ENCODE results near the gene MEPCE.

Gene MEPCE

GRCh38 chr7:100407285-100408180 lies 22.1 kb upstream of the MEPCE start:
- DNase-seq = peak; percentile 13

GRCh38 chr7:100411101-100411500 lies 18.5 kb upstream of the MEPCE start:
- no peak for DNase-seq

DNA sequence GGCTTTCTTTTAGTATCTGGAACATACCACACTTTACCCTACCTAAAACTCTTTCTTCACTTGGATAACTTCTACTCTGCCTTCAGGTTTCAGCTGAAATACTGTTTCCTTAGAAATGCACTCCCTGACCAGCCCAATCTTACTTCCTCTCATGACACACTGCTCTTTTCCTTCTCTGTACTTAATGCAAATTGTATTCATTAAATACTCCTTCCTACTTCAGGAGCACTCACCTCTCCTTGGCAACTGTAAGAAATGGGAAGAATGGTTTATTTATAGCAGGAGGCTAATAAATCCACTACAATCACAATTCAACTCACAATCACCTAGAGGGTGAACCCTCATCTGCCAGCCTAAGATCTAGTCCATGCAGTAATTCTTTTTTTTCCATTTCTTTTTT lies 16.3 kb upstream of the MEPCE start:
- DNase-seq = no peak

DNA sequence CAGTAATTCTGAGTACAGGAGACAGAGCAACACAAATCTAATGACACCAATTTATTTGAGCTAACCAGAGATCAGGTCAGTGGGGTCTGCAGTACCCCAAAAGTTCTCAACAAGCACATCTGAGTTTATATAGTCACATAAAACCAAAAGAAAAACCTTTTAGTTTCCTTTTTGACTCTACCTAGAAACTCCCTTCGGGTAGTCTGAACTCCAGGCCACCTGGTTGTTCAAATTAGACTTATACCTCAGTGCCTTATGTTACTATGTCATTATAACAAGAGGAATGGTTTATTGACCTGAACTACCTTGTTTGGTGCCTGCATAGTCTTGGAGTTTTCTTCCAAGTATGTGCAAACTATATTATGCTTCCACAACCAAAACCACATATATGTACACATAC lies 15.7 kb upstream of the MEPCE start:
- no peak for DNase-seq

DNA sequence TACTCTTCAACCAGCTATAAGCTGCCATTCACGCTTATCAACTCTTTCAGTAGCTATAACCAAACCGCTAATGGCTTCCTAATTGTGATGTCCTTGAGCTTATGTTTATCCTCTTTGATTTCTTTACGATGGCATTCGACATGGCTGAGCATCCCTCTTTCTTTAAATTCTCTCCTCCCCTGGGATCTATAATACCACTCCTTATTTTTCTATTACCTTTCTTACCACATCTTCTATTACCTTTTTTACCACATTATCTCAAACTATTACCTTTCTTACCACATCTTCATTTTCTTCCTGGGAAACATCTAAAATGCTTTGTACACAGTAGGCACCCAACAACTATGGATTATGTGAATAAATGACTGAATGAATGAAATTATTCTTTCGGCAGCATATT lies 14.2 kb upstream of the MEPCE start:
- DNase-seq = no peak

DNA sequence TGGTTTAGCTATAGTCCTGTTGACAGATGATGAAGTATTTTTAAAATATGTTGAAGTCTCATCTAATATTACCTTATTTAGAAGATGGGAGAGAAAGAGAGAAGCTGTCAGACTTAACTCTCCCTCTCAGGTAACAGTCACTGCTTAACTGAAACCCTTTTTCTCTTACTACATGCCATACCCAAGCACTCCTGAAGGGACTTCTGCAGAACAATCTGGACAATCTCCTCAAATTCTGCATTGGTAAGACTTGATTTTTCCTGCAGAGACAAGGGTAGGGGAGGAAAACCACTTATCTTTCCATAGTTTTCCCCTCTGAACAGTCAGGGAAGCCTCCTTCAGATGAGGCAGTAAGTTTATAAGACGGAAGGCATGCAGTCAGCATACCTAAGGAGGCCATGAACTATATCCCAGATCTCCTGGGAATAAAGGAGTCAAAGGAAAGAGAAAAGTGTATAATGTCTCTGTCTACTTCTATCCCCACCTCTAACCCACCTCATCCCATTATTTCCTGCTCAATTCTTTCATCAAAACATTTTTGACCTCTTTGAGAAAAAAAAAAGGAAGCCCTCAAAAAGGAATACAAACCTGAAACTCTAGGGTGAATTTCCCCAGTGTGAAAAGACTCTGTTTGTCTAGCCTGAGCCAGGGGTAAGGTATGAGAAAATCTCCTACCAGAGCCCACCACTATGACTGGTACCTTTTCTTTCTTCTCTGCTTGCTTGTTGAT lies 10.5 kb upstream of the MEPCE start:
- DNase-seq = no peak

DNA sequence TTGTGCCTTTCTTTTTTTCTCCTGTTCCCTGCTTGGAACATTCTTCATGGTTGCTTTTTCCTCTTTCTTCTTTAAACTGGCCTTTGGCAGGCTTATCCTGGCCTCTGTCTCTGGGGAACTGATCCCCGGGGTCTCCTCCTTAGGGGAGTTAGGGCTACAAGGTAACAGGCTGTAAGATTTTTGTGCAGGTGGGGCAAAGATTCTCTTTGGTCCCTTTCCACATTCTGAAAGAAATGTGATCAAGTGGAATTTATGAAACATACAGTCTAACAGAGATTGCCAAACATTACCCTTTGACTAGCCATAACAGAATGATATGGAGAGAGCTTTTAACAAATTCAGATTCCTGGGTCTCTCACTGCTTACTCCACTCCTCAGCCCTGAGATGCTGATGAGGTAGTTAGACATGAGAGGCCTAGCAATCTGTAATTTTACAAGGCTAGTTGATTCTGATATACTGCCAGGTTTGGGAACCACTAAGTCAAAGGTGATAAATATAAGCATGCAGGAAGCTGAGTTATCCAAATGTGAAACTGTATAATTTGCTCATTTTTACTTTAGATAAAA lies 9.9 kb upstream of the MEPCE start:
- no peak for DNase-seq

DNA sequence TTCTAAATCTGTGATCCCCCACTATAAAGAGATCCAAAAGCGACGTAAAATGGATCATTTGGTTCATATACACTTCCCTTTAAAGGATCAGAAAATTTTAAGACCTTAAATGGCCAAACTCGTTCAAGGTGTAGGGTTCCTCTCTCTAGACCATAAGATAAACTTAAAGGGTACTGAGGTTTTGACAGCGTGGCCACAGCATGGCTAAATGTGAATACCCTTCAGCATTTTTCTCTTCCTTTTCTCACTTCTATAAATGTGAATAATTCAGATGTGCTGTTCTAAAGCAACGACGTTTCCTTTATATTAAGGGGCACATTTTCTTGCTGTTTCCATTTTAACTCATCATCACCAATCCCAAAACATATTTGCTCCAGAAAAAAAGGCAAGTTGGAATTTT lies 6.3 kb upstream of the MEPCE start:
- no peak for DNase-seq

GRCh38 chr7:100425347-100425746 lies 4.3 kb upstream of the MEPCE start:
- DNase-seq = no peak

GRCh38 chr7:100426516-100426915 lies 3.1 kb upstream of the MEPCE start:
- DNase-seq = no peak

DNA sequence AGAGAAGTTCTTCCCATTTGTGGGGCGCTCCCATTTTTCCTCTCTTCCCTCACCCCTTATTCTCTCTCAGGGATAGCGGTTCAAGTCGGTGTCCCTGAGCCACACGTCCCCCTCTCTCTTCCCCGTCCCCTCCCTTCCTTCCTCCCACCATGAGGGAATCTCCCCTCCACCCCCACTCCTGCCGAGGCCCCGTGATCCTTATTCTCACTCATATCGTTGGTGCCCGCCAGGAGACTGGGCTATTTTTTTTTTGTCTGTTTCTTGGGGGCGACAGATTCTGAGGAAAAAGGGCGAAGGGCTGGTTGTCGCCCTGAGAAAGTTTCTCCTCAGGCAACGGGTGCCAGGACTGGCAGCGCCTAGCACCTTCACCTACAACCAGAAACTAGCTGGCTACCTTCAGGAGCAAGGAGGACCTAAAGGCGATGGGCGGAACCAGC lies 1.9 kb upstream of the MEPCE start:
- DNase-seq = no peak

DNA sequence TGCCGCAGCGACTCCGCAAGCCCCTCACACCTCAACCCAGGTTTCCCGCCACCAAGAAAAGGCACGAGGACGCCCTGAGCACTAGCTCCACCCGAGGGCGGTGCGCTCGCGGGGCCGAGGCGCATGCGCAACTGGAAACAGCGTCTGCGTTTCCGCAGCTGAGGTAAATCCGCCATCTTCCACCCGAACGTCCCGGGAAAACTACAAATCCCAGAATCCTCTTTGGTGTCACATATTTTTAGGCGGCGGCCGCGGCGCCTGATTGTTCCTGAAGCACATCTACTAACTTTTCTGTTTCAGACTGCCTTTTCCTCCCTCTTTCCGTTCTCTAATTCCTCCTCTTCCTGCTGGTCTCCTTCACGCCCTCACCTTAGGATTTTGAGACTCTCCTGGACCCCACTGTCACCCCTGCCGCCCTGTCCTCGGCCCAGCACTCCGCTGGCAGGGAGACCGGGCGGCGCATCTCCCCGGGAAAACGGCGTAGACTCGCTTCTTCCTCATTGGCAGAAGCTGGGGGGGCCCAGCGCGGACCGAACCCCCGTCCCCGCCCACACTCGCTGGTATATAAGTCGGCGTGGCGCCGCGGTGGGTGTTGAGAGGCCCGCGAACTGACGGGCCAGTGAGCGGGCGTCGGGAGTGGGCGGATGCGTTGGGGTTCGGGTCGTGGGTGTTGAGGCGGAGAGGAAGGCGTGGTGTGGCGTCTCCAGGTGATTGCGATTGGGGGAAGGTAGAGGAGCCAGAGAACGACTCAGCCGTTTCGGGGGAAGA lies 1.2 kb upstream of the MEPCE start, which contains the start of gene ZCWPW1:
Gene ZCWPW1, minus strand, starts transcription at position 505 of the 768 bp plus-strand sequence. CDS start 8,054 bp downstream, outside the sequence.
- DNase-seq = peak; percentile 97

GRCh38 chr7:100428967-100429636 lies 529 bp upstream of the MEPCE start:
- DNase-seq = peak; percentile 100

DNA sequence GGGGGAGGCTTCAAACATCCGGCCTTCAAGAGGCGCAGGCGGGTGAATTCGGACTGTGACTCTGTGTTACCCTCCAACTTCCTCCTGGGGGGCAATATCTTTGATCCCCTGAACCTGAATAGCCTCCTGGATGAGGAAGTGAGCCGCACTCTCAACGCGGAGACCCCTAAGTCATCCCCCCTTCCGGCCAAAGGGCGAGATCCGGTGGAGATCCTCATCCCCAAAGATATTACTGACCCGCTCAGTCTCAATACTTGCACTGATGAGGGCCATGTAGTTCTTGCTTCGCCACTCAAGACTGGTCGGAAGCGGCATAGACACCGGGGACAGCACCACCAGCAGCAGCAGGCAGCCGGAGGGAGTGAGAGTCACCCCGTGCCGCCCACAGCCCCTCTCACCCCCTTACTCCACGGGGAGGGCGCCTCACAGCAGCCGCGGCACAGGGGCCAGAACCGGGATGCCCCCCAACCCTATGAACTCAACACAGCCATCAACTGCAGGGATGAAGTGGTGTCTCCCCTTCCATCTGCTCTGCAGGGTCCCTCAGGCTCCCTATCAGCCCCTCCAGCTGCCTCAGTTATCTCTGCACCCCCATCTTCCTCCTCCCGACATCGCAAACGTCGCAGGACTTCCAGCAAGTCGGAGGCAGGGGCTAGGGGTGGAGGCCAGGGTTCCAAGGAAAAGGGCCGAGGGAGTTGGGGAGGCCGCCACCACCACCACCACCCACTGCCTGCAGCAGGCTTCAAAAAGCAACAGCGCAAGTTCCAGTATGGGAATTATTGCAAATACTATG lies 1.1 kb downstream of the MEPCE start:
- peak; percentile 57 for DNase-seq

GRCh38 chr7:100431286-100431735 lies 1.7 kb downstream of the MEPCE start:
- DNase-seq = no peak

DNA sequence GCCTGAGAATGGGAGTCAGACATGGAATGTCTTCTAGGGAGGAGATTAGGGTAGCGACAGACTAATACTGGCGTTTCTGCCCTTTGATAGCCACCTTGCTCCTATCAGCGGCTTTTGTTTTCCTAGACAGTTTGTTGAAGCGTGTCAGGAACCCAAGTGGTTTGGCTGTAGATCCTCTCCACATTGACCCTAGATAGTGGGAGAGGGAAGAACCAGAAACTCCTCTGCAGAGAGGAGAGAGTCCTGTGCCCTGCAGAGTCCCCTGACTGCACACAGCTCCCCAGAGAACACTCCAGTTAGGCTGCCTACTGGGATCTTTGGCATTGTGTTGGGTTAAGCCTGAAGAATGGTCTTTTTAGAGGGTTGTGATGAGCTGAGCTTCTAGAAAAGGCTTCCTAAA lies 2.4 kb downstream of the MEPCE start:
- no peak for DNase-seq

DNA sequence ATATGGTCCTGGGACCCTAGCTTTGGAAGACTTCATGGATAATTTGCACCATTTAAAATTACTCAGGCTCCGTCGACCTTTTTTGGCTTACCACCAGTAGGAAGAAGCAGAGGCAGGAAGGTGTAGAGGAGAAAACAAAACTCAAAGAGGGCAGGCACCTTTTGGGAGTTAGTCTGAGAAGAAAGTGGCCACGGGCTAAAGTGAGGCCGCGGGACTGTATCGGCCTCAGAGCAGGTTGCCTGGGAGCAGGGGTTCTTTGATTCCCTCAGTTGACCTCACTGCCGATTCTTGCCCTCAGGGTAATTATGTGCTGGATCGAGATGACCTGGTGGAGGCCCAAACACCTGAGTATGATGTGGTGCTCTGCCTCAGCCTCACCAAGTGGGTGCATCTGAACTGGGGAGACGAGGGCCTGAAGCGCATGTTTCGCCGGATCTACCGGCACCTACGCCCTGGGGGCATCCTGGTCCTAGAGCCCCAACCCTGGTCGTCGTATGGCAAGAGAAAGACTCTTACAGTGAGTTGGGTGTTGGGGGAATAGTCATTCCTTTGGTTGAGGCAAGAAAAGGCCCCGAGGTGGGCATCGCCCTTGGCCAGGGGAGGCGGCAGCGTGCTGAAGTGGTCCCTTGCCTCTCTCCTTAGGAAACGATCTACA lies 3.1 kb downstream of the MEPCE start:
- DNase-seq = no peak

DNA sequence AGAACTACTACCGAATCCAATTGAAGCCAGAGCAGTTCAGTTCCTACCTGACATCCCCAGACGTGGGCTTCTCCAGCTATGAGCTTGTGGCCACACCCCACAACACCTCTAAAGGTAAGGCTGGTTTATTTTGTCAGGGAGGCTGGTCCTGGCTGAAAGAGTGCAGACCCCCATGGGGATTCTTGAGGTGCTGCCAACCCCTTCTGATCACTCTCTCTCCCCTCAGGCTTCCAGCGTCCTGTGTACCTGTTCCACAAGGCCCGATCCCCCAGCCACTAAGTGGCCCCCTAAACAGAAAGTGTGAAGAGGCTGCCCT lies 3.6 kb downstream of the MEPCE start:
- no peak for DNase-seq

- DNase-seq = no peak
Measured at GRCh38 chr7:100433592-100434296, 4.1 kb downstream of the MEPCE start.

Data from stimulated activated CD4-positive, alpha-beta T cell treated with anti-CD3 and anti-CD28 coated beads, Interleukin-1b, Interleukin-23, amount 100 ng/mL, for 48 hours (primary cell).